PC-3 (cell line): ENCODE measurements around the gene KCNAB3. TPM values are rescaled to one million over a fixed set of nuclear protein-coding genes. Genes with fewer than 3 reads are reported as not detected.
A peak's percentile ranks its signal among the peaks of the same experiment; 100 is the strongest.

Experiments used
- ATAC-seq: fragments of 200-7000 bp; cut with Tn5 transposase; 2 replicates; pipeline ENCODE4 v1.9.1; 2020; ENCODE audit warnings: mild to moderate bottlenecking, moderate library complexity
- BruUV-seq: library from RNA; stranded (reverse); fragments of 400-500 nt; replicated peaks from 2 replicates; lab custom pipeline; 2021; lab: Mats Ljungman, UMichigan
- CTCF ChIA-PET: fragments of 300-600 bp; sonication (Branson Sonifier 250); formaldehyde crosslinking; loops from one replicate; lab custom pipeline; 2022; ENCODE audit warnings: antibody characterized with exemption; lab: Charles Lee
- POLR2A ChIA-PET: fragments of 300-600 bp; sonication (Branson Sonifier 250); formaldehyde crosslinking; loops from one replicate; lab custom pipeline; 2022; ENCODE audit warnings: antibody characterized with exemption; ENCODE audit not compliant: unreplicated experiment; lab: Charles Lee
- DNase-seq: peaks from one replicate; pipeline ENCODE4 v3.0.0-alpha.2; 2015
- H2AFZ ChIP-seq: fragments of 300-600 bp; sonication (generic); 2 replicates; pipeline ENCODE4 v1.6.0; 2016; ENCODE audit warnings: antibody characterized with exemption, low read length
- H3F3A ChIP-seq: fragments of 300-600 bp; sonication (generic); one replicate; pipeline ENCODE4 v1.6.0; 2017; ENCODE audit warnings: antibody characterized with exemption, low read length, control low read depth, mild to moderate bottlenecking; ENCODE audit not compliant: unreplicated experiment
- H3K27ac ChIP-seq: fragments of 300-600 bp; sonication (generic); 2 replicates; pipeline ENCODE4 v1.5.1; 2016; ENCODE audit warnings: mild to moderate bottlenecking, low read length
- H3K27me3 ChIP-seq: fragments of 300-600 bp; sonication (generic); 2 replicates; pipeline ENCODE4 v1.6.1; 2016; ENCODE audit warnings: low read length, mixed read lengths
- H3K36me3 ChIP-seq: fragments of 300-600 bp; sonication (generic); 2 replicates; pipeline ENCODE4 v1.6.1; 2016; ENCODE audit warnings: low read depth, mixed run types, low read length, mixed read lengths
- H3K4me1 ChIP-seq: fragments of 300-600 bp; sonication (generic); 2 replicates; pipeline ENCODE4 v1.5.1; 2016; ENCODE audit warnings: low read length; ENCODE audit not compliant: insufficient read depth
- H3K4me2 ChIP-seq: fragments of 300-600 bp; sonication (generic); 2 replicates; pipeline ENCODE4 v1.6.0; 2016; ENCODE audit warnings: low read length
- H3K4me3 ChIP-seq: fragments of 300-600 bp; sonication (generic); 2 replicates; pipeline ENCODE4 v1.5.1; 2016; ENCODE audit warnings: mild to moderate bottlenecking, low read length, mixed read lengths
- H3K79me2 ChIP-seq: fragments of 300-600 bp; sonication (generic); 2 replicates; pipeline ENCODE4 v1.6.1; 2017; ENCODE audit warnings: low read length, mixed read lengths
- H3K9ac ChIP-seq: fragments of 300-600 bp; sonication (generic); 2 replicates; pipeline ENCODE4 v1.6.0; 2016; ENCODE audit warnings: mild to moderate bottlenecking, low read length
- H3K9me2 ChIP-seq: fragments of 300-600 bp; sonication (generic); replicated peaks from 2 replicates; pipeline ENCODE4 v1.6.1; 2016; ENCODE audit warnings: mixed run types, low read length, mixed read lengths
- H3K9me3 ChIP-seq: fragments of 300-600 bp; sonication (generic); 2 replicates; pipeline ENCODE4 v1.6.1; 2016; ENCODE audit warnings: low read length, mixed read lengths
- H4K20me1 ChIP-seq: fragments of 300-600 bp; sonication (generic); 2 replicates; pipeline ENCODE4 v1.6.1; 2016; ENCODE audit warnings: low read length, mixed read lengths
- EZH2 ChIP-seq: fragments of 300-600 bp; sonication (generic); IDR thresholded peaks from one replicate; pipeline ENCODE4 v1.6.1; 2017; ENCODE audit warnings: antibody characterized with exemption, mild to moderate bottlenecking, low read length; ENCODE audit not compliant: unreplicated experiment
- EZH2phosphoT487 ChIP-seq: fragments of 300-600 bp; sonication (generic); IDR thresholded peaks from 2 replicates; pipeline ENCODE4 v1.6.1; 2018; ENCODE audit warnings: mild to moderate bottlenecking, antibody characterized with exemption, low read length, borderline replicate concordance
- intact Hi-C: fragments of 100-400 bp; cut with micrococcal nuclease; formaldehyde crosslinking; loops from 2 replicates; pipeline ENCODE4 v1.9.0; 2023
- total RNA-seq: library from RNA; depleted of rRNA; stranded (reverse); fragments of >200 nt; gene quantifications from 2 replicates; pipeline ENCODE4 v1.2.3, GENCODE V29; 2014
- TF ChIP-seq, protein P1 (sequence below): fragments of 300-600 bp; sonication (generic); conservative IDR thresholded peaks from 2 replicates; pipeline ENCODE4 v1.5.1; 2017; ENCODE audit warnings: antibody characterized with exemption, low read depth, mild to moderate bottlenecking, low read length

KCNAB3 gene
- total RNA-seq, 1 experiment from 2014 or later: 0.26 TPM

DNA sequence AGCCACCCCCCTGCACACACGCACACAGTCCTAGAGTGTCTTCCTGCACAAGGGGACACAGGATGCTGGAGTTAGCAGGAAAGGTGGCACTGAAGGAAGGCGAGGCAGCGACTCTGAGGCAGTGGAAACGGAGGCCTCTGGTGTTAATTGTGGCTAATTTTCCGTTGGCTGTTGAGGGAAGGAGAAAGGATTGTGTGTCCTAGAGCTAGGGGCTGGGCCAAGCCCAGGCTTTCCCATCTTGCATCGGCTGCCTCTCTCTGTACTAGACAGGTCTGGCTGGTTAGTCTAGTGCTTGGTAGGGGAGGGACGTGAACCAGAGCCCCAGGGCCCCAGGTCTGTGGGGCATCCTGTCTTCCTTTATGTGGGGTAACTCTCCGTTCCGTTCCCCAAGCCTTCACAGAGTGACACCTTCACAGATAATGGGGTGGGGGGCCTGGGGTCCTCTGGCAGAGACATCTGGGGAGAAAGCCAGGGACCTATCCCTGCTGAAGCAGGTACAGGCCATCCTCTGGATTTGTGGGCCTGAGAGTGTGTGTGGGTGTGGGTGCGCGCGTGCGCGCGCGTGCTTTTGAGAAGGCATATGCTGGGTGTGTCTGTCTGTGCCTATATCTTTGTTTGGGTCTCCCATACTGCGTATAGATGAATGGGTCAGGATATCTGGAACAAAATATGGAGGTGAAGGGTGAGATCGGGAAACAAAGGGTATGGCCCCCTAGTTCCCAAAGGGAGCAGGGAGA, 41.3 kb downstream of the KCNAB3 start, which contains the start of gene CHD3:
Gene CHD3, plus strand, starts transcription at position 606 of the 737 bp plus-strand sequence. CDS start 212 bp downstream, outside the sequence.
- Histone ChIP-seq H3K9me3 (no peaks in the 10 kb centered on the region), H3K36me3 (peaks cover 10% of the 10 kb centered on the region; the same call in 1 of the 2 replicates), H3F3A (peaks cover 11% of the 10 kb centered on the region), H3K9me2 (no peaks in the 10 kb centered on the region), H3K27ac (peak within 1 kb of the TSS; percentile 96), H4K20me1 (no peaks in the 10 kb centered on the region), H3K27me3 (no peaks in the 10 kb centered on the region), H3K4me2 (peak within 1 kb of the TSS; percentile 95), H3K4me3 (peak within 1 kb of the TSS; percentile 94), H3K4me1 (peaks cover 28% of the 10 kb centered on the region), H3K79me2 (peaks cover 39% of the 10 kb centered on the region), H3K9ac (peak within 1 kb of the TSS; percentile 87), H2AFZ (peak within 1 kb of the TSS; percentile 66)
- intact Hi-C loops: no loop called here
- peak; percentile 71 for DNase-seq
- TF ChIP-seq, protein P1, sequence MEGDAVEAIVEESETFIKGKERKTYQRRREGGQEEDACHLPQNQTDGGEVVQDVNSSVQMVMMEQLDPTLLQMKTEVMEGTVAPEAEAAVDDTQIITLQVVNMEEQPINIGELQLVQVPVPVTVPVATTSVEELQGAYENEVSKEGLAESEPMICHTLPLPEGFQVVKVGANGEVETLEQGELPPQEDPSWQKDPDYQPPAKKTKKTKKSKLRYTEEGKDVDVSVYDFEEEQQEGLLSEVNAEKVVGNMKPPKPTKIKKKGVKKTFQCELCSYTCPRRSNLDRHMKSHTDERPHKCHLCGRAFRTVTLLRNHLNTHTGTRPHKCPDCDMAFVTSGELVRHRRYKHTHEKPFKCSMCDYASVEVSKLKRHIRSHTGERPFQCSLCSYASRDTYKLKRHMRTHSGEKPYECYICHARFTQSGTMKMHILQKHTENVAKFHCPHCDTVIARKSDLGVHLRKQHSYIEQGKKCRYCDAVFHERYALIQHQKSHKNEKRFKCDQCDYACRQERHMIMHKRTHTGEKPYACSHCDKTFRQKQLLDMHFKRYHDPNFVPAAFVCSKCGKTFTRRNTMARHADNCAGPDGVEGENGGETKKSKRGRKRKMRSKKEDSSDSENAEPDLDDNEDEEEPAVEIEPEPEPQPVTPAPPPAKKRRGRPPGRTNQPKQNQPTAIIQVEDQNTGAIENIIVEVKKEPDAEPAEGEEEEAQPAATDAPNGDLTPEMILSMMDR: no peak
- TF ChIP-seq EZH2phosphoT487 (no peak), EZH2 (no peak)
- BruUV-seq: no TSS peak
- ChIA-PET POLR2A (no interaction called here), CTCF (no interaction called here)
- ATAC-seq: peak; percentile 33

- intact Hi-C loops: loop anchor here (1.0 to 2.0 kb wide), 3 partner anchors 25 to 231 kb away; partner anchors contain the start of genes ALOXE3 and CNTROB
- no peaks in the 10 kb centered on the region for H4K20me1 ChIP-seq
- H3F3A ChIP-seq: peaks cover 11% of the 10 kb centered on the region
- peaks cover 39% of the 10 kb centered on the region for H3K79me2 ChIP-seq
- peak overlapping the region; percentile 87 for H3K9ac ChIP-seq
- BruUV-seq: no TSS peak
- H3K4me2 ChIP-seq: peak overlapping the region; percentile 95
- peak overlapping the region; percentile 96 for H3K27ac ChIP-seq
- DNase-seq (peak; percentile 93), ATAC-seq (peak; percentile 75)
- H3K4me3 ChIP-seq: peak overlapping the region; percentile 94
- H3K9me2 ChIP-seq: no peaks in the 10 kb centered on the region
- H3K36me3 ChIP-seq: peaks cover 10% of the 10 kb centered on the region; the same call in 1 of the 2 replicates
- POLR2A ChIA-PET: no interaction called here
- H3K4me1 ChIP-seq: peaks cover 29% of the 10 kb centered on the region
- H3K9me3 ChIP-seq: no peaks in the 10 kb centered on the region
- TF ChIP-seq, protein P1: no peak
- no peak for TF ChIP-seq EZH2
- TF ChIP-seq EZH2phosphoT487: no peak
- no peaks in the 10 kb centered on the region for H3K27me3 ChIP-seq
- peak overlapping the region; percentile 66 for H2AFZ ChIP-seq
- CTCF ChIA-PET: no interaction called here
These were observed 42.0 kb downstream of the KCNAB3 start for GRCh38 chr17:7887482-7888183.
